GM12875 (cell line): Measurements from ENCODE around the gene IL19.

Experiments used
- H3K4me3 ChIP-seq: one replicate; pipeline ENCODE4 v1.5.1; 2011; ENCODE audit warnings: low read depth, low read length, control low read depth
- TF ChIP-seq, protein P1 (sequence below): IDR thresholded peaks from 2 replicates; pipeline ENCODE4 v1.5.1; 2011; ENCODE audit warnings: low read depth, mild to moderate bottlenecking, control low read depth, inconsistent platforms, low read length, moderate library complexity, borderline replicate concordance; ENCODE audit not compliant: insufficient read depth

The IL19 gene

DNA sequence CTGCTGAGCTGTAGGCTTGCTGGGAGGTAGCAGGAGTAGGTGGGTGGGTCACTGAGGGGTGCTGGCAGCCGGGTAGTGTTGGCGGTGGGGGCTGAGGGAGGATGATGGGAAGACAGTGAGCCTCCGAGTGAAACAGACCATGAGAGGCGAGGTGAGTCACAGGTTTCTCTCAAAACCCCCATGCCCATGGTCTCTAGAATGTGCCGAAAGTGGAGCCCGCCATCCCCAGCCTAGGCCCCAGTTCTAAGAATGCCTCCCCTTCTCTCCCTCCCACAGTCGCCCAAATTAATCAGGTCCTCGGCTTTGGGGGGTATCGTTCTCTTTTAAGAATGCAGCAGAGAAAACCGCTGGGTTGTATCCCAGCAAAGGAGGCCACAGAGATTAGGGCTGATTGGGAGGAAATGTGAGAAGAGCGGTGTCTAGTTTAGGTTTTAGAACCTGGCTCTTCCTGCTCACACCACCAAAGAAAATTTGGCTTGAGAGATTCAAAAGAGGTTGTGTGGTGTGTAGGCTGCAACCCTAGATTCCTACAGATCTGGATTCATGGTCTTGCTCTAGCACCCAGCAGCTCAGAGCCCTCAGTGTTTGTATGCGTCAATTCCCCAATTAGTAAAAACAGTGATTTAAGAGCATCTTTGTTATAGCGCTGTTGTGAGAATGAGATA lies 27.7 kb upstream of the IL19 start:
- no peak overlapping the region for H3K4me3 ChIP-seq
- TF ChIP-seq, protein P1, sequence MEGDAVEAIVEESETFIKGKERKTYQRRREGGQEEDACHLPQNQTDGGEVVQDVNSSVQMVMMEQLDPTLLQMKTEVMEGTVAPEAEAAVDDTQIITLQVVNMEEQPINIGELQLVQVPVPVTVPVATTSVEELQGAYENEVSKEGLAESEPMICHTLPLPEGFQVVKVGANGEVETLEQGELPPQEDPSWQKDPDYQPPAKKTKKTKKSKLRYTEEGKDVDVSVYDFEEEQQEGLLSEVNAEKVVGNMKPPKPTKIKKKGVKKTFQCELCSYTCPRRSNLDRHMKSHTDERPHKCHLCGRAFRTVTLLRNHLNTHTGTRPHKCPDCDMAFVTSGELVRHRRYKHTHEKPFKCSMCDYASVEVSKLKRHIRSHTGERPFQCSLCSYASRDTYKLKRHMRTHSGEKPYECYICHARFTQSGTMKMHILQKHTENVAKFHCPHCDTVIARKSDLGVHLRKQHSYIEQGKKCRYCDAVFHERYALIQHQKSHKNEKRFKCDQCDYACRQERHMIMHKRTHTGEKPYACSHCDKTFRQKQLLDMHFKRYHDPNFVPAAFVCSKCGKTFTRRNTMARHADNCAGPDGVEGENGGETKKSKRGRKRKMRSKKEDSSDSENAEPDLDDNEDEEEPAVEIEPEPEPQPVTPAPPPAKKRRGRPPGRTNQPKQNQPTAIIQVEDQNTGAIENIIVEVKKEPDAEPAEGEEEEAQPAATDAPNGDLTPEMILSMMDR = no peak

DNA sequence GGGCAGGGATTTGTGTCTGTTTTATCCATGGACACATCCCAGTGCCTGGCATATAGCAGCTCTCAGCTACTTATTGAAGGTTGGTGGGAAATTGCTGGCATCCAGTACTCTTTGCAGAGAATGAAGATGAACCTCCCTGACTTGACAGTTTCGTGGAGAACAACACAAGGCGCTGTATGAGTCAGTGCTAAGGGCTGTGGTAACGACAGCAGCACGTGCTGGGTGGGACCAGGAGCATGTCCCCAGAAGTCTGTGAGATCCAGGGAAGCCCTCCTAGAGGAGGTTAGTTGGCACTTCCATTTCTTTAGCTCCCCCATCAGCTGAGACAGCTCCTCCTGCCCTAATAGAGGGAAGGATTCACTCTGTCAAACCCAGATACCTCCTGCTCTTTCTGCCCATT lies 25.9 kb upstream of the IL19 start:
- TF ChIP-seq, protein P1 = no peak
- H3K4me3 ChIP-seq = no peak overlapping the region

DNA sequence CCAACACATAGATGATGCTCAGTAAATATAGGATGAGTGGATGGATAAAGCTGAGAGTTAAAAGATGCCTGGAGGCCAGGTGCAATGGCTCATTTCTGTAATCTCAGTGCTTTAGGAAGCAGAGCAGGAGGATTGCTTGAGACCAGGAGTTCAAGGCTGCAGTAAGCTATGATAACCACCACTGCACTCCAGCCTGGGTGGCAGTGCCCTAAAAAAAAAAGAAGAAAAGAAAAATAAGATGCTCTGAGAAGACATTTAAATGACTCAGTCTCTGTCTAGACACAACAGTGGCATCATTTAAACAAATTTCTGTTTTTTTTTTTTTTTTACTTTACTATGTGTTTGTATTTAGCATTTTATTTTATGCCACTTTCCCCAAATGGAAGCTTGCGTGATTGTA lies 25.3 kb upstream of the IL19 start:
- no peak overlapping the region for H3K4me3 ChIP-seq
- TF ChIP-seq, protein P1 = no peak

DNA sequence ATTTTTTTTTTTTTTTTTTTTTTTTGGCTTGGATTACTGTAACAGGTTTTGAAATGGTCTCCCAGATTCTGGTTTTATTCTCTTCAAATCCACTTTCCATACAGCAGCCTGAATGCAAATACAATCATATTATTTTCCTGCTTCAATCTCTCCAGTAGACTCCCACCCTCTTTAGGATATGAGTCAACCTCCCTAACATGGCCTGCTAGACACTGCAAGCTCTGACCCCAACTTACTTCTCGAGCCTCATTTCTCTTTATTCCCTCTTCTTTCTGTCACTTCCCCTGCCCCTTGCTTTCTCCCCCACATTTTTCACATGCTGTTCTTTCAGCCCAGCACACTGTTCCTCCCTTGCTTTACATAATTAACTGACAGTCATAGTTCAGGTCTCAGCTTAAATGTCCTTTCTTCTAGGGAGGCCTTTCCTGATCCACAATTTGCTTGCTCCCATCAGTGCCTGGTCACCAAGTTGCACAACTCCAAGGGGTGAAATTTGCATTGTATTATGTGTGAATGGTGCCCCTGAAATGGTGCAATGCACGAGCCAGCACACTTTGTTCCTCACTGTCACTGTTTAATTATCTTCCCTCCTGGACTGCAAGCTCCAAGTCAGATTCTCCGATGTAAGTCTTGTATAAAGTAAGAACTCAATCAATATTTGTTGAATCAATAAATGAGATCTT lies 22.1 kb upstream of the IL19 start:
- TF ChIP-seq, protein P1 = no peak
- no peak overlapping the region for H3K4me3 ChIP-seq

DNA sequence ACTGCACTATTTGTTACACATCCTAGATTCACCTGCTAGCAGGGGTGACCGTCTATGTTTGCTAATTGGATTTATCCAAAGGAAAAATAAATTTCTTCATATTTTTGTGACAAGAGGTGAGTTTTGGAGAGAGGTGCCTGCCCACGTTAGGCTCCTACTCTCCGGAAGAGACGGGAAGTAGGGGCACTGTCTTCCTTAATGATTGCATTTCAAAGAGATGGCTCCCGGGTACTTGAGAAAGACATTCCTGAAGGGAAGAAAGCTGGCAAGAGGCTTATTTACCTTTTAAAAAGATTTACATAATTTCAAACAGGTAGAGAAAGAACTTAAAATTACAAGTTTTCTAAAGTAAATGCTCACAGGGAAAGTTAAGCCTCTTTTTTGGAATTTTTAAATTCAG lies 18.7 kb upstream of the IL19 start:
- TF ChIP-seq, protein P1 = no peak

DNA sequence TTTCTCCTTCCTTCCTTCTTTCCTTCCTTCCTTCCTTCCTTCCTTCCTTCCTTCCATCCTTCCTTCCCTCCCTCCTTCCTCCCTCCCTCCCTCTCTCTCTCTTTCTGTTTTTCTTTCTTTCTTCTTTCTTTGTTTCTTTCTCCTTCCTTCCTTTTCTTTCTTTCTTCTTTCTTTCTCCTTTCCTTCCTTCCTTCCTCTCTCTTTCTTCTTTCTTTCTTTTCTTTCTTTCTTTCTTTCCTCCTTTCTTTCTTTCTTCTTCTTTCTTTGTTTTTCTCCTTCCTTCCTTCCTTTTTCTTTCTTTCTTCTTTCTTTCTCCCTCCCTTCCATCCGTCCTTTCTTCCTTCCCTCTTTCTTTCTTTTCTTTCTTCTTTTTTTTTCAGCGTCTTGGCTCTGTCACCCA lies 18.1 kb upstream of the IL19 start:
- H3K4me3 ChIP-seq = no peak overlapping the region
- TF ChIP-seq, protein P1 = no peak

More for the DNA sequence above, 18.7 kb upstream of the IL19 start:
- no peak overlapping the region for H3K4me3 ChIP-seq

DNA sequence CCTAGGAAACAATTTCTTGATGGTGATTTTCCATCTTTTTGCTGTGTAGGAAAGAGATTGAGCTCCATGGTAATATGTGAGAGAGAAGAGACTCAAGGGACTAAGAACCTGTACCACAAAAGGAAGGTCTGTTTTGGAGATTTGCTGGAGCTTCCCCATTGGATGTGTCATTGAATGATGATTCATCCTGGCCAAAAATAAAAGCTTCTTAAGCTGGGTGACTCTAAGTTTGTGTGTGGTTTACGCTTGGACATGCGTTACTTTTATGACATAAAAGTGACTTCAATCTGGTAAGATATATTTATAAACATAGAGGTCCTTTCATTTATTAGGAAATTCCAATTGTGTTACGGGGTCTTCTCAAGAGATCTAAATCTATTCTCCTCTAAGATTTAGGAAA lies 17.4 kb upstream of the IL19 start:
- TF ChIP-seq, protein P1 = no peak
- no peak overlapping the region for H3K4me3 ChIP-seq
